Measurements from ENCODE around the gene GATA2.

Gene GATA2

DNA sequence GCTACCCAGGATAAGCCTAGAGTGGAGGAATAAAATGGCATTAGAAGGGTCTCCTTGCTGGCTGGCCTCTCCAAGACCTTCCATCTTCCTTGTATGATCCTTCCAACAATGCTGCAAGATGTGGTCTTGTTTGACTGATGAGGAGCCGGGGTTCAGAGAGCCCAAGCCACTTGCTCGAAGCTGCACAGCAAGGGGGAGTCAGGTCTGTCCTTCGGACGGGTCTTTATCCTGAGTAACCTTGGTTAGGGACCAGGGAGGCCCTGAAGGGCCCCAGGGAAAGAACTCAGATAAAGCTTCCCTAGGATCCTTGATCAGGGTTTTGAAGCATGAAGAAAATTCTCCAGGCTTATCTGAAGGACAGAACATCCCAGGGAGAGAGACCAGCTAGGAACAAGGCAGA is 19.3 kb downstream of the GATA2 start:
- no peak overlapping the region for H3K4me3 ChIP-seq (ENCODE audit: low read depth, low read length)
- TF ChIP-seq POLR2A (IDR thresholded peaks at IDR 0.05; ENCODE audit: extremely low read depth, insufficient read length) (no peak), MYC (IDR thresholded peaks at IDR 0.05; ENCODE audit: low read depth, low read length) (no peak)
- TF ChIP-seq, protein P1, sequence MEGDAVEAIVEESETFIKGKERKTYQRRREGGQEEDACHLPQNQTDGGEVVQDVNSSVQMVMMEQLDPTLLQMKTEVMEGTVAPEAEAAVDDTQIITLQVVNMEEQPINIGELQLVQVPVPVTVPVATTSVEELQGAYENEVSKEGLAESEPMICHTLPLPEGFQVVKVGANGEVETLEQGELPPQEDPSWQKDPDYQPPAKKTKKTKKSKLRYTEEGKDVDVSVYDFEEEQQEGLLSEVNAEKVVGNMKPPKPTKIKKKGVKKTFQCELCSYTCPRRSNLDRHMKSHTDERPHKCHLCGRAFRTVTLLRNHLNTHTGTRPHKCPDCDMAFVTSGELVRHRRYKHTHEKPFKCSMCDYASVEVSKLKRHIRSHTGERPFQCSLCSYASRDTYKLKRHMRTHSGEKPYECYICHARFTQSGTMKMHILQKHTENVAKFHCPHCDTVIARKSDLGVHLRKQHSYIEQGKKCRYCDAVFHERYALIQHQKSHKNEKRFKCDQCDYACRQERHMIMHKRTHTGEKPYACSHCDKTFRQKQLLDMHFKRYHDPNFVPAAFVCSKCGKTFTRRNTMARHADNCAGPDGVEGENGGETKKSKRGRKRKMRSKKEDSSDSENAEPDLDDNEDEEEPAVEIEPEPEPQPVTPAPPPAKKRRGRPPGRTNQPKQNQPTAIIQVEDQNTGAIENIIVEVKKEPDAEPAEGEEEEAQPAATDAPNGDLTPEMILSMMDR (IDR thresholded peaks at IDR 0.05; ENCODE audit: low read depth, low read length) = no peak
- TF ChIP-seq, protein P2, sequence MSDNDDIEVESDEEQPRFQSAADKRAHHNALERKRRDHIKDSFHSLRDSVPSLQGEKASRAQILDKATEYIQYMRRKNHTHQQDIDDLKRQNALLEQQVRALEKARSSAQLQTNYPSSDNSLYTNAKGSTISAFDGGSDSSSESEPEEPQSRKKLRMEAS (IDR thresholded peaks at IDR 0.05; ENCODE audit: low read depth, low read length) = no peak

DNA sequence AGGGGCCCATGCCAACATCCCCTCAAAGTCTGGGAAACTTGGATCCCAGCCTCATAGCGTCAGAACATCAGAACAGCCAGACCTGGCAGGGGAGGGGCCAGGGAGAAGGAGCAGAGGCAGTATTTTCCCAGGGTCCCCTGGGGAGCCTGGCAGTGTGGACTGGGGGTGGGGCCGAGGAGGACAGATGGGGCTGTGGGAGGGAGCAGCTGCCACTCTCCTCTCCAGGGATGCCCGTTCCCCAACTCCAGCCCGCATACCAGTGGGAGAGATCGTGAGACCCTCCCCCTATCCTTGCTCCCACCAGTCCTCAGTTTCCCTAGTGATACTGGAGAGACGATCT is 19.9 kb downstream of the GATA2 start:
- H3K4me3 ChIP-seq (ENCODE audit: low read depth, low read length) = no peak overlapping the region
- no peak for DNase-seq (ENCODE audit: low read depth)
- TF ChIP-seq, protein P2 (IDR thresholded peaks at IDR 0.05; ENCODE audit: low read depth, low read length) = no peak
- TF ChIP-seq MYC (IDR thresholded peaks at IDR 0.05; ENCODE audit: low read depth, low read length) (no peak), POLR2A (IDR thresholded peaks at IDR 0.05; ENCODE audit: extremely low read depth, insufficient read length) (no peak)
- TF ChIP-seq, protein P1 (IDR thresholded peaks at IDR 0.05; ENCODE audit: low read depth, low read length) = no peak

More for the DNA sequence above, 19.3 kb downstream of the GATA2 start:
- no peak for DNase-seq (ENCODE audit: low read depth)

DNA sequence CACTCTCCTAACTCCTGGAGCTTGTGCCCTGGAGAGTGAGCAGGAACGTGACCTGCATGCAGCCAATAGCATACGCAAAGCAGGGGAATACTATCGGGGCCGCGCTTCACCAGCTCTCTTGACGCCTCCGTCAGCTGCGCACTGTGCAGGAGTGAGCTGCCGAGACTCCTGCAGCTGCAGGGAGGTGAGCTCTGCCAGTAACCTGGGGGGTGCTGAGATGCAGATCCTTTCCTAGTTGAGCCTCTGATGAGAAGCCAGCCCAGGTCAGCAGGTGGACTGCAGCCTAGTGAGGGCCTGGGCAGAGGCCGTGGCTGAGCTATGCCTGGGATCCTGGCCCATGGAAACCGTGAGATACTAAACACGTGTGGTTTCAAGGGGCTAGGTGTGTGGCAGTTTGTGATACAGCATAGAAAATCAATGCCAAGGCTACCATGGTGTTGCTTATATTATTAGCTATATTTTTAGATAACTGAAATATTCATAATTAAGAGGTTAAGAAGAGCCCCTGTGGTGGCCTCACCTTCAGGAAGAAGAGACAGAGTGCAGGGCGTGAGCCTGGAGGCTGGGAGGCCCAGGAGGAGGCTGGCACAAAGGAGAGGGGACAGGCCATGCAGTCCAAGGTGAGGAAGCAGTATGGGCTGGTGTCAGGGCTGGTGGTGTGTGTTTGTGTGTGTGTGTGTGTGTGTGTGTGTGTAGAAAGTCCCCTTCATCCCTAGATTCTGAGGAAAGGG is 20.4 kb downstream of the GATA2 start:
- TF ChIP-seq MYC (IDR thresholded peaks at IDR 0.05; ENCODE audit: low read depth, low read length) (no peak), POLR2A (IDR thresholded peaks at IDR 0.05; ENCODE audit: extremely low read depth, insufficient read length) (no peak)
- TF ChIP-seq, protein P2 (IDR thresholded peaks at IDR 0.05; ENCODE audit: low read depth, low read length) = no peak
- TF ChIP-seq, protein P1 (IDR thresholded peaks at IDR 0.05; ENCODE audit: low read depth, low read length) = no peak
- no peak overlapping the region for H3K4me3 ChIP-seq (ENCODE audit: low read depth, low read length)
- no peak for DNase-seq (ENCODE audit: low read depth)

DNA sequence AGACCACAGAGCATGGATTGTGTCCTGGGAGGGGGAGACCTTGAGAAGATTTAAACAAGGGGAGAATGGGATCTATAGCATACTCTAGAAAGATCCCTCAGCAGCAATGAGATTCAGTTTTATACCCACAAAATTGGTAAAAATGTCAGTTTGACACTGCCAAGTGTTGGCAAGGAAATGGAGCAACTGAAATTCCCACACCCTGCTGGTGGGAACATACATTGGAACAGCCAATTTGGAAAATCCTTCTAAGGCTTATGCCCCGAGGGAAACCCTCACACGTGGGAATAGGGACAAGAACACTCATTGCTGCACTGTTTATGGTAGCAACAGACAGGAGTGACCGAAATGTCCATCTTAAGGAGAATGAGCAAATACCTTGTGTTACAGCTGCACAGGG is 21.3 kb downstream of the GATA2 start:
- TF ChIP-seq, protein P1 (IDR thresholded peaks at IDR 0.05; ENCODE audit: low read depth, low read length) = no peak
- TF ChIP-seq MYC (IDR thresholded peaks at IDR 0.05; ENCODE audit: low read depth, low read length) (no peak), POLR2A (IDR thresholded peaks at IDR 0.05; ENCODE audit: extremely low read depth, insufficient read length) (no peak)
- TF ChIP-seq, protein P2 (IDR thresholded peaks at IDR 0.05; ENCODE audit: low read depth, low read length) = no peak
- DNase-seq (ENCODE audit: low read depth) = no peak
- no peak overlapping the region for H3K4me3 ChIP-seq (ENCODE audit: low read depth, low read length)

DNA sequence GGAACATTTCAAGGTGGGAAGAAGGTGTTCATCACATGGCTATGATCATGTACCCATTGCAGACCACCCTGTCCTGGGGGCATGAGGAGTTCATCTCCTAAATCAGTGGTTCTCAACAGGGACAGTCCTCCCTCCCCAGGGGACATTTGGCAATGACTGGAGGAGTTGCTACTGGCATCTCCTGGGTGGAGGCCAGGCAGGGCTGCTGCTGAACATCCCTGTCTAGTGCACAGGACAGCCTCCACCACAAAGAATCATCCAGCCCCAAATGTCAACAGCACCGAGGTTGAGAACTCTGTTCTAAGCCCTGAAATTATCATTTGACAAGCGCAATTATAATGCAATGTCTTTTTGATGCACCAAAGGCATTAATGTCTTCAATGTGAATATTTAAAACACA is 21.9 kb downstream of the GATA2 start:
- DNase-seq (ENCODE audit: low read depth) = no peak
- no peak overlapping the region for H3K4me3 ChIP-seq (ENCODE audit: low read depth, low read length)
- TF ChIP-seq, protein P1 (IDR thresholded peaks at IDR 0.05; ENCODE audit: low read depth, low read length) = no peak
- TF ChIP-seq POLR2A (IDR thresholded peaks at IDR 0.05; ENCODE audit: extremely low read depth, insufficient read length) = no peak
- no peak for TF ChIP-seq MYC (IDR thresholded peaks at IDR 0.05; ENCODE audit: low read depth, low read length)
- TF ChIP-seq, protein P2 (IDR thresholded peaks at IDR 0.05; ENCODE audit: low read depth, low read length) = no peak

Data from NB4 (cell line).